ENCODE data around the gene ERCC1. TPM values are rescaled to one million over a fixed set of nuclear protein-coding genes. Genes with fewer than 3 reads are reported as not detected.

The ERCC1 gene
- total RNA-seq, 1 donor from 2014 or later, result 66.2 TPM

GRCh38 chr19:45368127-45368526 lies 55.6 kb downstream of the ERCC1 start:
- DNase-seq (ENCODE audit: low spot score), result no peak

GRCh38 chr19:45364696-45365095 lies 59.0 kb downstream of the ERCC1 start:
- DNase-seq (ENCODE audit: low spot score), result no peak

GRCh38 chr19:45363861-45364459 lies 59.8 kb downstream of the ERCC1 start:
- DNase-seq (ENCODE audit: low spot score), result no peak

- DNase-seq (ENCODE audit: low spot score), result no peak
Measured at GRCh38 chr19:45362291-45362690, 61.4 kb downstream of the ERCC1 start.

GRCh38 chr19:45361608-45362007 lies 62.1 kb downstream of the ERCC1 start:
- no peak for DNase-seq (ENCODE audit: low spot score)

- no peak for DNase-seq (ENCODE audit: low spot score)
Measured at GRCh38 chr19:45358213-45358792, 65.4 kb downstream of the ERCC1 start.

GRCh38 chr19:45357445-45357783 lies 66.3 kb downstream of the ERCC1 start:
- DNase-seq (ENCODE audit: low spot score), result no peak

Other genes starting within 250 kb of the ERCC1 start
- gene TRAPPC6A, start 245.7 kb downstream of the ERCC1 start, total RNA-seq (ENCODE audit: insufficient read depth, low replicate concordance), result 12.5 TPM
- 0.72 TPM for gene BLOC1S3, start 245.1 kb downstream of the ERCC1 start, total RNA-seq (ENCODE audit: insufficient read depth, low replicate concordance)
- not detected for gene EXOC3L2, start 178.5 kb downstream of the ERCC1 start, total RNA-seq (ENCODE audit: insufficient read depth, low replicate concordance)
- gene MARK4, start 172.6 kb downstream of the ERCC1 start, total RNA-seq (ENCODE audit: insufficient read depth, low replicate concordance), result 11.3 TPM
- not detected for gene CKM, start 101.0 kb downstream of the ERCC1 start, total RNA-seq (ENCODE audit: insufficient read depth, low replicate concordance)
- 4.3 TPM for gene KLC3, start 83.2 kb downstream of the ERCC1 start, total RNA-seq (ENCODE audit: insufficient read depth, low replicate concordance)
- gene ERCC2, start 53.3 kb downstream of the ERCC1 start, total RNA-seq (ENCODE audit: insufficient read depth, low replicate concordance), result 25.3 TPM
- 9.4 TPM for gene PPP1R13L, start 18.8 kb downstream of the ERCC1 start, total RNA-seq (ENCODE audit: insufficient read depth, low replicate concordance)
- gene POLR1G, start 17.3 kb downstream of the ERCC1 start, total RNA-seq (ENCODE audit: insufficient read depth, low replicate concordance), result 8.7 TPM
- 357 TPM for gene FOSB, start 44.1 kb upstream of the ERCC1 start, total RNA-seq (ENCODE audit: insufficient read depth, low replicate concordance)
- 7.5 TPM for gene RTN2, start 73.1 kb upstream of the ERCC1 start, total RNA-seq (ENCODE audit: insufficient read depth, low replicate concordance)
- not detected for gene PPM1N, start 74.5 kb upstream of the ERCC1 start, total RNA-seq (ENCODE audit: insufficient read depth, low replicate concordance)
- gene VASP, start 83.6 kb upstream of the ERCC1 start, total RNA-seq (ENCODE audit: insufficient read depth, low replicate concordance), result 66.2 TPM
- 4.8 TPM for gene OPA3, start 160.9 kb upstream of the ERCC1 start, total RNA-seq (ENCODE audit: insufficient read depth, low replicate concordance)
- 0.48 TPM for gene GPR4, start 178.3 kb upstream of the ERCC1 start, total RNA-seq (ENCODE audit: insufficient read depth, low replicate concordance)
- gene EML2, start 215.5 kb upstream of the ERCC1 start, total RNA-seq (ENCODE audit: insufficient read depth, low replicate concordance), result 4.6 TPM
- 0.72 TPM for gene GIPR, start 244.3 kb upstream of the ERCC1 start, total RNA-seq (ENCODE audit: insufficient read depth, low replicate concordance)